ENCODE measurements around the gene MT1A. TPM values are rescaled to one million over a fixed set of nuclear protein-coding genes. Genes with fewer than 3 reads are reported as not detected.
A peak's percentile ranks its signal among the peaks of the same experiment; 100 is the strongest.
"Not testable (repeated sequence)": the region's sequence is repeated elsewhere in the genome, so short reads cannot be mapped to it uniquely, and the experiment has no call there.

The MT1A gene
- total RNA-seq, 2 experiments from 2014 or later = not detected

- CTCF ChIA-PET = interaction anchor here (0.8 to 1.5 kb wide), 2 partner anchors 9 to 10 kb away, joined by 4 read pairs; no protein-coding TSS in a partner anchor
- H3K27ac Mint-ChIP-seq = no peak overlapping the region
- H3K4me1 Mint-ChIP-seq = peaks cover 64% of the 10 kb centered on the region
- peaks cover 11% of the 10 kb centered on the region for H3K27me3 Mint-ChIP-seq
- no peaks in the 10 kb centered on the region for H3K36me3 Mint-ChIP-seq (ENCODE audit: low read depth)
- peaks cover 2% of the 10 kb centered on the region for H3K9me3 Mint-ChIP-seq
- no peak overlapping the region for H3K4me3 Mint-ChIP-seq
- no peak for DNase-seq
- POLR2A ChIA-PET = no interaction called here
Observed at GRCh38 chr16:56614549-56614991, 23.9 kb upstream of the MT1A start.

GRCh38 chr16:56615353-56615752 lies 23.1 kb upstream of the MT1A start:
- Mint-ChIP-seq H3K4me3 (no peak overlapping the region), H3K9me3 (peaks cover 2% of the 10 kb centered on the region), H3K4me1 (peaks cover 60% of the 10 kb centered on the region), H3K27ac (no peak overlapping the region), H3K36me3 (ENCODE audit: low read depth) (no peaks in the 10 kb centered on the region), H3K27me3 (peaks cover 15% of the 10 kb centered on the region)
- POLR2A ChIA-PET = no interaction called here
- no peak for DNase-seq
- CTCF ChIA-PET = interaction anchor here (1.5 kb wide), 1 partner anchor 8 kb away, joined by 4 read pairs; no protein-coding TSS in a partner anchor

- no peak for DNase-seq
- Mint-ChIP-seq H3K27me3 (peaks cover 17% of the 10 kb centered on the region), H3K4me1 (peaks cover 46% of the 10 kb centered on the region), H3K36me3 (ENCODE audit: low read depth) (no peaks in the 10 kb centered on the region), H3K27ac (peak overlapping the region; percentile 39), H3K4me3 (peak overlapping the region; percentile 69), H3K9me3 (peaks cover 2% of the 10 kb centered on the region)
- CTCF ChIA-PET = interaction anchor here (1.2 kb wide), 1 partner anchor 12 kb away, joined by 4 read pairs; no protein-coding TSS in a partner anchor
- POLR2A ChIA-PET = no interaction called here
Observed at GRCh38 chr16:56616608-56617211, 21.8 kb upstream of the MT1A start.

GRCh38 chr16:56617212-56618085 lies 21.0 kb upstream of the MT1A start:
- Mint-ChIP-seq H3K27me3 (peaks cover 18% of the 10 kb centered on the region), H3K36me3 (ENCODE audit: low read depth) (no peaks in the 10 kb centered on the region), H3K9me3 (peaks cover 2% of the 10 kb centered on the region), H3K27ac (peak overlapping the region; percentile 14), H3K4me3 (peak overlapping the region; percentile 69), H3K4me1 (peaks cover 43% of the 10 kb centered on the region)
- DNase-seq = peak; percentile 73
- POLR2A ChIA-PET = no interaction called here
- CTCF ChIA-PET = interaction anchor here (1.0 to 2.1 kb wide), 6 partner anchors 9 to 242 kb away, joined by 3 to 9 read pairs (median 4); partner anchors contain the start of gene MT2A

- H3K4me1 Mint-ChIP-seq = peaks cover 42% of the 10 kb centered on the region
- H3K27me3 Mint-ChIP-seq = peaks cover 18% of the 10 kb centered on the region
- H3K4me3 Mint-ChIP-seq = no peak overlapping the region
- ChIA-PET POLR2A (no interaction called here), CTCF (interaction anchor here (1.0 to 2.1 kb wide), 5 partner anchors 10 to 241 kb away, joined by 3 to 9 read pairs (median 4); partner anchors contain the start of gene MT2A)
- H3K27ac Mint-ChIP-seq = peak overlapping the region; percentile 14
- peaks cover 2% of the 10 kb centered on the region for H3K9me3 Mint-ChIP-seq
- H3K36me3 Mint-ChIP-seq (ENCODE audit: low read depth) = no peaks in the 10 kb centered on the region
- DNase-seq = no peak
Observed at GRCh38 chr16:56618138-56618537, 20.3 kb upstream of the MT1A start.

- DNase-seq = no peak
- peaks cover 23% of the 10 kb centered on the region for H3K27me3 Mint-ChIP-seq
- no peaks in the 10 kb centered on the region for H3K9me3 Mint-ChIP-seq
- H3K4me3 Mint-ChIP-seq = no peak overlapping the region
- H3K36me3 Mint-ChIP-seq (ENCODE audit: low read depth) = no peaks in the 10 kb centered on the region
- H3K4me1 Mint-ChIP-seq = peaks cover 30% of the 10 kb centered on the region
- POLR2A ChIA-PET = no interaction called here
- CTCF ChIA-PET = interaction anchor here (0.5 to 1.1 kb wide), 3 partner anchors 16 to 903 kb away, joined by 3 read pairs; no protein-coding TSS in a partner anchor
- no peak overlapping the region for H3K27ac Mint-ChIP-seq
Observed at GRCh38 chr16:56620339-56620897, 18.0 kb upstream of the MT1A start.

GRCh38 chr16:56621665-56622445 lies 16.6 kb upstream of the MT1A start:
- H3K4me3 Mint-ChIP-seq; POLR2A ChIA-PET; H3K36me3 Mint-ChIP-seq (ENCODE audit: low read depth); DNase-seq; CTCF ChIA-PET; H3K27ac Mint-ChIP-seq; H3K9me3 Mint-ChIP-seq: not testable (repeated sequence)
- Mint-ChIP-seq H3K27me3 (peaks cover 24% of the 10 kb centered on the region), H3K4me1 (peaks cover 39% of the 10 kb centered on the region)

GRCh38 chr16:56623184-56623583 lies 15.3 kb upstream of the MT1A start:
- peak overlapping the region; percentile 67 for H3K27ac Mint-ChIP-seq
- CTCF ChIA-PET = interaction anchor here (0.8 to 1.9 kb wide), 6 partner anchors 8 to 79 kb away, joined by 3 to 6 read pairs (median 4); partner anchors contain the start of gene MT2A
- POLR2A ChIA-PET; DNase-seq; H3K4me3 Mint-ChIP-seq; H3K9me3 Mint-ChIP-seq; H3K36me3 Mint-ChIP-seq (ENCODE audit: low read depth): not testable (repeated sequence)
- peaks cover 19% of the 10 kb centered on the region for H3K27me3 Mint-ChIP-seq
- peaks cover 33% of the 10 kb centered on the region for H3K4me1 Mint-ChIP-seq

- Mint-ChIP-seq H3K27me3 (peaks cover 16% of the 10 kb centered on the region), H3K4me3 (no peak overlapping the region), H3K27ac (peak overlapping the region; percentile 67), H3K4me1 (peaks cover 28% of the 10 kb centered on the region), H3K36me3 (ENCODE audit: low read depth) (no peaks in the 10 kb centered on the region), H3K9me3 (no peaks in the 10 kb centered on the region)
- CTCF ChIA-PET = interaction anchor here (0.8 to 1.9 kb wide), 6 partner anchors 8 to 78 kb away, joined by 3 to 6 read pairs (median 4); partner anchors contain the start of gene MT2A
- DNase-seq = no peak
- POLR2A ChIA-PET = no interaction called here
Observed at GRCh38 chr16:56623637-56624036, 14.8 kb upstream of the MT1A start.

GRCh38 chr16:56625140-56625942 lies 13.1 kb upstream of the MT1A start, which contains the start of gene MT1E:
TSS of gene MT1E (plus strand) at chr16:56625781. CDS start at chr16:56625852, 71 bp downstream.
- Mint-ChIP-seq H3K36me3 (ENCODE audit: low read depth) (no peaks in the 10 kb centered on the region), H3K4me3 (peak within 1 kb of the TSS; percentile 90), H3K27ac (peak within 1 kb of the TSS; percentile 94), H3K4me1 (peaks cover 26% of the 10 kb centered on the region), H3K27me3 (peaks cover 21% of the 10 kb centered on the region), H3K9me3 (no peaks in the 10 kb centered on the region)
- POLR2A ChIA-PET = interaction anchor here (0.7 to 1.3 kb wide), 3 partner anchors 15 to 51 kb away, joined by 3 to 5 read pairs (median 3); partner anchors contain the start of gene MT2A
- CTCF ChIA-PET = interaction anchor here (0.8 to 3.3 kb wide), 6 partner anchors 11 to 79 kb away, joined by 3 to 11 read pairs (median 3); no protein-coding TSS in a partner anchor
- DNase-seq = peak; percentile 76

GRCh38 chr16:56625943-56626654 lies 12.4 kb upstream of the MT1A start:
- Mint-ChIP-seq H3K4me3 (peak overlapping the region; percentile 90), H3K9me3 (no peaks in the 10 kb centered on the region), H3K27ac (peak overlapping the region; percentile 89), H3K4me1 (peaks cover 26% of the 10 kb centered on the region), H3K36me3 (ENCODE audit: low read depth) (no peaks in the 10 kb centered on the region), H3K27me3 (peaks cover 28% of the 10 kb centered on the region)
- no peak for DNase-seq
- ChIA-PET POLR2A (interaction anchor here (0.7 to 1.3 kb wide), 2 partner anchors 16 to 18 kb away, joined by 3 read pairs; partner anchors contain the start of gene MT2A), CTCF (interaction anchor here (0.8 to 3.3 kb wide), 4 partner anchors 14 to 78 kb away, joined by 3 to 11 read pairs (median 4); no protein-coding TSS in a partner anchor)
